Stomach (tissue), 9 donors: ENCODE measurements around the gene SHBG. TPM values are rescaled to one million over a fixed set of nuclear protein-coding genes. Genes with fewer than 3 reads are reported as not detected.
"Not testable (repeated sequence)": the region's sequence is repeated elsewhere in the genome, so short reads cannot be mapped to it uniquely, and the experiment has no call there.

Source experiments
- DNase-seq, 2 donors: peaks; one replicate each; pipeline versions ENCODE4 v3.0.0 to v3.0.0-alpha.2; 2013 to 2019
- H3K27ac ChIP-seq, 5 donors: fragments of 200-600 bp in 4 of 5; sonication (generic) in 4 of 5; one replicate each; pipeline ENCODE4 v1.5.1; 2013 to 2019; ENCODE audit warnings: mild to moderate bottlenecking in 1 of 5, moderate library complexity in 1 of 5
- H3K27me3 ChIP-seq, 3 donors: fragments of 200-600 bp; sonication (generic); one replicate each; pipeline ENCODE4 v1.5.1; 2017 to 2019; ENCODE audit warnings: mixed run types in 1 of 3
- H3K36me3 ChIP-seq, 4 donors: fragments of 200-600 bp; sonication (generic); 1 replicate in 3 of 4; 2 replicates in 1 of 4; pipeline ENCODE4 v1.5.1; 2016 to 2019
- H3K4me1 ChIP-seq, 4 donors: fragments of 200-600 bp; sonication (generic); one replicate each; pipeline ENCODE4 v1.5.1; 2016 to 2019
- H3K4me3 ChIP-seq, 4 donors: fragments of 200-600 bp; sonication (generic) in 3 of 4; one replicate each; pipeline ENCODE4 v1.5.1; 2016 to 2019; ENCODE audit warnings: mild to moderate bottlenecking in 1 of 4
- H3K9me3 ChIP-seq, 4 donors: fragments of 200-600 bp; sonication (generic); one replicate each; pipeline ENCODE4 v1.5.1; 2016 to 2019
- CTCF ChIP-seq, 7 experiments: fragments of 450-650 bp in 4 of 7; fragments of 200-600 bp in 3 of 7; sonication (generic) in 3 of 7; IDR thresholded peaks; one replicate each; pipeline ENCODE4 v1.5.1; 2016 to 2019; ENCODE audit warnings: antibody characterized with exemption in 7 of 7, control low read depth in 2 of 7, mild to moderate bottlenecking in 1 of 7
- EP300 ChIP-seq: sonication (generic); formaldehyde crosslinking; IDR thresholded peaks from one replicate; pipeline ENCODE4 v1.6.1; 2017; ENCODE audit warnings: antibody characterized with exemption
- POLR2A ChIP-seq, 4 donors: fragments of 450-650 bp; IDR thresholded peaks; one replicate each; pipeline ENCODE4 v1.6.1; 2016; ENCODE audit warnings: antibody characterized with exemption in 4 of 4, control low read depth in 2 of 4, mild to moderate bottlenecking in 1 of 4, moderate library complexity in 1 of 4
- POLR2AphosphoS5 ChIP-seq, 3 donors: sonication (generic); formaldehyde crosslinking; IDR thresholded peaks; one replicate each; pipeline ENCODE4 v1.6.1; 2016; ENCODE audit warnings: antibody characterized with exemption in 3 of 3
- WGBS, 5 donors: extraction: QIAGEN DNeasy Blood & Tissue Kit in 3 of 5; methylation state at CpG; one replicate each; pipeline versions ENCODE4 v1.1.5 to v1.1.7; 2013 to 2018; 5-methylcytosine and 5-hydroxymethylcytosine counted together
- intact Hi-C: fragments of 100-400 bp; cut with DNase I; formaldehyde crosslinking; loops from one replicate; pipeline ENCODE4 v1.15.1; 2023; ENCODE audit warnings: low total_unique reads
- polyA plus RNA-seq, 3 donors: library from polyadenylated mRNA; stranded (reverse); fragments of 200-250 nt; gene quantifications; one replicate each; pipeline ENCODE4 v1.2.3, GENCODE V29; 2013
- total RNA-seq, 5 donors: library from RNA; depleted of rRNA; stranded (reverse); fragments of >200 nt; gene quantifications; one replicate each; pipeline versions ENCODE4 v1.1.0 to v1.2.3, GENCODE V29; 2014 to 2016
- donor health status: healthy with polysubstance abuse.
- donor health status: Bipolar disorder and iron deficiency.
- donor health status: healthy.

SHBG gene
- total and polyA plus RNA-seq, 8 donors, result 0.20 to 1.2 (median 0.37) TPM; not detected in 5

- Histone ChIP-seq H3K36me3 (peaks cover 56 to 96% (median 88%) of the 10 kb centered on the region in 4 donors), H3K27ac (no peak overlapping the region), H3K4me1 (peaks cover 14 to 42% (median 31%) of the 10 kb centered on the region in 4 donors), H3K9me3 (no peaks in the 10 kb centered on the region), H3K27me3 (no peaks in the 10 kb centered on the region), H3K4me3 (no peak overlapping the region)
- WGBS, 5 donors, result 82 to 95% (median 88%) methylated on average over 5 of the region's 5 CpGs
- DNase-seq, result no peak
- intact Hi-C loops, result no loop called here
- TF ChIP-seq CTCF (IDR thresholded peaks at IDR 0.05) (no peak), EP300 (no peak)
Observed at GRCh38 chr17:7591596-7591995, 38.3 kb upstream of the SHBG start.

- no peak overlapping the region for H3K27ac ChIP-seq
- H3K36me3 ChIP-seq, result peaks cover 65 to 96% (median 88%) of the 10 kb centered on the region in 4 donors
- no peak for DNase-seq
- H3K27me3 ChIP-seq, result no peaks in the 10 kb centered on the region
- 90 to 92% (median 92%) methylated on average over 21 to 23 of the region's 23 CpGs for WGBS, 5 donors
- no peak for TF ChIP-seq CTCF (IDR thresholded peaks at IDR 0.05)
- TF ChIP-seq POLR2A (IDR thresholded peaks at IDR 0.05), result no peak
- TF ChIP-seq POLR2AphosphoS5 (IDR thresholded peaks at IDR 0.05), result no peak
- no peak for TF ChIP-seq EP300
- no peak overlapping the region for H3K4me3 ChIP-seq
- H3K4me1 ChIP-seq, result peaks cover 14 to 32% (median 24%) of the 10 kb centered on the region in 4 donors
- no peaks in the 10 kb centered on the region for H3K9me3 ChIP-seq
- intact Hi-C loops, result no loop called here
Observed at GRCh38 chr17:7592422-7593021, 37.4 kb upstream of the SHBG start.

- Histone ChIP-seq H3K27ac (no peak overlapping the region), H3K4me3 (no peak overlapping the region), H3K27me3 (no peaks in the 10 kb centered on the region), H3K36me3 (peaks cover 69 to 93% (median 86%) of the 10 kb centered on the region in 4 donors), H3K9me3 (no peaks in the 10 kb centered on the region), H3K4me1 (peaks cover 9 to 25% (median 17%) of the 10 kb centered on the region in 4 donors)
- 87 to 89% (median 88%) methylated on average over 12 of the region's 12 CpGs for WGBS, 5 donors
- no peak for TF ChIP-seq POLR2AphosphoS5 (IDR thresholded peaks at IDR 0.05)
- no peak for TF ChIP-seq EP300
- no peak for TF ChIP-seq POLR2A (IDR thresholded peaks at IDR 0.05)
- TF ChIP-seq CTCF (IDR thresholded peaks at IDR 0.05), result no peak
- intact Hi-C loops, result no loop called here
- no peak for DNase-seq
Observed at GRCh38 chr17:7593296-7593695, 36.6 kb upstream of the SHBG start.

- 76 to 83% (median 79%) methylated on average over 5 of the region's 5 CpGs for WGBS, 5 donors
Observed at GRCh38 chr17:7597561-7597960, 32.4 kb upstream of the SHBG start.

DNA sequence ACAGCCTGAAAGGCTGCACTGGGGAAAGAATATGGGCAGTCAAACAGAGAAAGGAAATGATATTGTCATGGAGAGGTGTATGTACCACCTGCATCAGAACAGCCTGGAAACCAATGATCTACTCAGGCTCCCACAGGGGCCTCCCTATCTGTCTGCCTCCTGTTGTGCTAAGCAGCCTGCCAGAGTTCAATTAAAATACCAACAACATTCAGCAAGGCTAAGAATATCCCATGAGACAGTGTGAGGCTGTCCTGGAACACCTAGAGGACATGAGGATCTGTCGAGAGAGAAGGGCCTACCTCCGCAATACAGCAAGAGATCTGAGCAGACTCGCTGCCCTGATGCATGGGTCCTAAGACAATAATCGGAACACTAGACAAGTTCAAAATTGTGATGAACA lies 23.7 kb upstream of the SHBG start:
- Histone ChIP-seq H3K36me3 (peaks cover 48 to 61% (median 58%) of the 10 kb centered on the region in 4 donors), H3K4me3 (no peak overlapping the region), H3K4me1 (peaks cover 0 to 25% (median 7%) of the 10 kb centered on the region in 4 donors), H3K9me3 (no peaks in the 10 kb centered on the region), H3K27me3 (no peaks in the 10 kb centered on the region), H3K27ac (no peak overlapping the region)
- TF ChIP-seq CTCF (IDR thresholded peaks at IDR 0.05) (no peak), POLR2A (IDR thresholded peaks at IDR 0.05) (no peak), EP300 (no peak), POLR2AphosphoS5 (IDR thresholded peaks at IDR 0.05) (no peak)
- intact Hi-C loops, result no loop called here
- no peak for DNase-seq
- 95 to 98% (median 97%) methylated on average over 4 of the region's 4 CpGs for WGBS, 5 donors

More at GRCh38 chr17:7597561-7597960, 32.4 kb upstream of the SHBG start:
- H3K9me3 ChIP-seq, H3K27ac ChIP-seq, H3K27me3 ChIP-seq, intact Hi-C loops, DNase-seq, H3K4me3 ChIP-seq, H3K4me1 ChIP-seq: not testable (repeated sequence)
- peaks cover 96 to 97% (median 97%) of the 10 kb centered on the region in 4 donors for H3K36me3 ChIP-seq
